LNCAP (cell line): Measurements from ENCODE around the gene FGF4.

Experiments used
- TF ChIP-seq, protein P1 (sequence below): fragments of 450-650 bp; IDR thresholded peaks from 2 replicates; pipeline ENCODE4 v1.5.1; 2017; ENCODE audit warnings: mild to moderate bottlenecking

Gene FGF4

GRCh38 chr11:69746140-69746539 lies 29.0 kb downstream of the FGF4 start:
- TF ChIP-seq, protein P1, sequence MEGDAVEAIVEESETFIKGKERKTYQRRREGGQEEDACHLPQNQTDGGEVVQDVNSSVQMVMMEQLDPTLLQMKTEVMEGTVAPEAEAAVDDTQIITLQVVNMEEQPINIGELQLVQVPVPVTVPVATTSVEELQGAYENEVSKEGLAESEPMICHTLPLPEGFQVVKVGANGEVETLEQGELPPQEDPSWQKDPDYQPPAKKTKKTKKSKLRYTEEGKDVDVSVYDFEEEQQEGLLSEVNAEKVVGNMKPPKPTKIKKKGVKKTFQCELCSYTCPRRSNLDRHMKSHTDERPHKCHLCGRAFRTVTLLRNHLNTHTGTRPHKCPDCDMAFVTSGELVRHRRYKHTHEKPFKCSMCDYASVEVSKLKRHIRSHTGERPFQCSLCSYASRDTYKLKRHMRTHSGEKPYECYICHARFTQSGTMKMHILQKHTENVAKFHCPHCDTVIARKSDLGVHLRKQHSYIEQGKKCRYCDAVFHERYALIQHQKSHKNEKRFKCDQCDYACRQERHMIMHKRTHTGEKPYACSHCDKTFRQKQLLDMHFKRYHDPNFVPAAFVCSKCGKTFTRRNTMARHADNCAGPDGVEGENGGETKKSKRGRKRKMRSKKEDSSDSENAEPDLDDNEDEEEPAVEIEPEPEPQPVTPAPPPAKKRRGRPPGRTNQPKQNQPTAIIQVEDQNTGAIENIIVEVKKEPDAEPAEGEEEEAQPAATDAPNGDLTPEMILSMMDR: no peak

DNA sequence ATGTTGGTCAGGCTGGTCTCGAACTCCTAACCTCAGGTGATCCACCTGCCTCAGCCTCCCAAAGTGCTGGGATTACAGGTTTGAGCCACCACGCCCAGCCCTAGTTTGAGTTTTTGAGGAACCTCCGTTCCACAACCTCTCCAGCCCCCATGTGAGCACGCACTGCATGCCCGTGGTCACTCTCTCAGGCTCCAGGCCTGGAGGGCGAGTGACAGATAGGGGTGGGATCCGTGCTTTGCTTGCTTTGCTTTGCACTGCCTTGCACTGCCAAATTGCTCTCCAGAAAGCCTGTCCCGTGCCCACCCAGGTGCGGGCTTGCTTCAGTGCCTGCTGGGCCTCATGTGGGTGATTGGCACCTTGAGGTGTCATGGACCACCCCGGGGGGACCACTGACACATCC lies 29.9 kb downstream of the FGF4 start:
- TF ChIP-seq, protein P1: no peak

DNA sequence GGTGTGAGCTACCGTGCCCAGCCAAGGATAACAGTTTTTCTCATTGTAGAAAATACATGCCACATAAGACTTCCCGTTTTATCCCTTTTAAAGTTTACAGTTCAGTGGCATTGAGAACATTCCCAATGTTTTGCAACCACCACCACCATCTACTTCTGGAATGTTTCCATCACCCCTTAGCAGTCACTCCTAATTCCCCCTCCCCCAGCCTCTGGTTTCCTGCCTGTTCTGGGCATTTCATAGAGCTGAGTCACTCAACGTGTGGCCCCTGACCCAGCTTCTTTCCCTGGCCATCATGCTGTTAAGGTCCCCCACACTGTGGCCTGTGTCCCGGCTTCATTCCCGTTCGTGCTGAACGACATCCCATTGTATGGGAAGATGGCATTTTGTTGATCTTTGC lies 30.7 kb downstream of the FGF4 start:
- TF ChIP-seq, protein P1: no peak

- TF ChIP-seq, protein P1: no peak
Measured at GRCh38 chr11:69734841-69735240, 40.3 kb downstream of the FGF4 start.

GRCh38 chr11:69734367-69734766 lies 40.8 kb downstream of the FGF4 start:
- TF ChIP-seq, protein P1: no peak

- TF ChIP-seq, protein P1: no peak
Measured at GRCh38 chr11:69732910-69733309, 42.2 kb downstream of the FGF4 start.

- TF ChIP-seq, protein P1: no peak
Measured at GRCh38 chr11:69731110-69731509, 44.0 kb downstream of the FGF4 start.

- TF ChIP-seq, protein P1: no peak
Measured at GRCh38 chr11:69730500-69730899, 44.6 kb downstream of the FGF4 start.
